Measurements from ENCODE around the gene LAIR2. TPM values are rescaled to one million over a fixed set of nuclear protein-coding genes. Genes with fewer than 3 reads are reported as not detected.

Gene LAIR2
- polyA plus RNA-seq, 3 donors from 2014 or later = 77.7 to 463 (median 183) TPM

DNA sequence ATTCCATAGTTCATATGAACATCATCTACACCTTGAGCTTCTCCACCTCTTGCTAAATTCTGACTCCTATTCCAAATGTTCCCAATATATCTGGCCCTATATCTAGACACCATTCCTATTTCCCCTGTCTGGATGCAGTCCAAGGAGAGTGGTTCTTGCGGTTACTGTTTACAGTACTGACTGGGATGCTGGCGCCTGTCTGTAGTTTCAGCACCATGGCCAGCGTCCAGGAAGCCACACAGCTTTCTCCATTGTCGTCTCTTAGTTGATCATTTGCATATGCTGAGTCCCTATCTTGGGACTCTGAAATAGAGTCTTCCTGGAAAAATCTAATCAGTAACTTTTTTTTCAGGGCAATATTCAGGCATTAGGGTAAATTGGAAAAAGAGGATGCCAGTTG is 14.9 kb downstream of the LAIR2 start:
- Mint-ChIP-seq H3K27ac (no peak overlapping the region), H3K4me3 (no peak overlapping the region), H3K9me3 (peaks cover 0 to 4% (median 0%) of the 10 kb centered on the region in 6 donors), H3K27me3 (ENCODE audit: low read depth in 3 of 3) (peaks cover 10 to 30% (median 17%) of the 10 kb centered on the region in 3 donors), H3K36me3 (peaks cover 0 to 9% (median 0%) of the 10 kb centered on the region in 3 donors), H3K4me1 (peaks cover 27 to 32% of the 10 kb centered on the region in 2 donors)
- DNase-seq = peak; percentile 63 to 71 (median 63)

DNA sequence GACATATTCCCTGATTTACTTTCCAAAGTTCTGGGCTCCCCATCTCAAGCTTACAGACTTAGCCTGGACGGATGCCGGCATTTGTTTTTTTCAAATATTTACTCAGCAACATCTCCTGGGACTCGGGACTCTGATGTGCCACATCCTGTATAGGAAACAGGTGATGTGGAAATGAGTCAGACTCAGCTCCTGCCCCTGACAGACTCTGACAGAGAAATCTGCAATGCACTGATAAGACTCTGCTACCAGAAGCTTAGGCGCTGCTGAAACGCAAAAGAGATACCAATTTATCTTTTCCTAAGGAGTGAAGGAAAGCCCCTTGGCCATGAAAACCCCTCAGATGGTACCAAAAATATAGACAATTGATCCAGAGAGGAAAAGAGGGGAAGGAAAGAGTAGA is 16.2 kb downstream of the LAIR2 start:
- Mint-ChIP-seq H3K9me3 (peaks cover 0 to 4% (median 0%) of the 10 kb centered on the region in 6 donors), H3K4me1 (peaks cover 40 to 46% of the 10 kb centered on the region in 2 donors), H3K27ac (no peak overlapping the region), H3K4me3 (no peak overlapping the region), H3K27me3 (ENCODE audit: low read depth in 3 of 3) (peaks cover 15 to 33% (median 17%) of the 10 kb centered on the region in 3 donors), H3K36me3 (peaks cover 0 to 9% (median 0%) of the 10 kb centered on the region in 3 donors)
- DNase-seq = no peak

GRCh38 chr19:54521022-54521859 is 18.6 kb downstream of the LAIR2 start:
- Mint-ChIP-seq H3K4me1 (peaks cover 41 to 46% of the 10 kb centered on the region in 2 donors), H3K36me3 (peaks cover 0 to 9% (median 0%) of the 10 kb centered on the region in 3 donors), H3K27me3 (ENCODE audit: low read depth in 3 of 3) (peaks cover 16 to 30% (median 22%) of the 10 kb centered on the region in 3 donors), H3K9me3 (peaks cover 0 to 4% (median 0%) of the 10 kb centered on the region in 6 donors), H3K4me3 (peak overlapping the region; percentile 3 to 76 (median 47)), H3K27ac (peak overlapping the region in 2 of 6 donors; percentile 47 to 49)
- DNase-seq = no peak

DNA sequence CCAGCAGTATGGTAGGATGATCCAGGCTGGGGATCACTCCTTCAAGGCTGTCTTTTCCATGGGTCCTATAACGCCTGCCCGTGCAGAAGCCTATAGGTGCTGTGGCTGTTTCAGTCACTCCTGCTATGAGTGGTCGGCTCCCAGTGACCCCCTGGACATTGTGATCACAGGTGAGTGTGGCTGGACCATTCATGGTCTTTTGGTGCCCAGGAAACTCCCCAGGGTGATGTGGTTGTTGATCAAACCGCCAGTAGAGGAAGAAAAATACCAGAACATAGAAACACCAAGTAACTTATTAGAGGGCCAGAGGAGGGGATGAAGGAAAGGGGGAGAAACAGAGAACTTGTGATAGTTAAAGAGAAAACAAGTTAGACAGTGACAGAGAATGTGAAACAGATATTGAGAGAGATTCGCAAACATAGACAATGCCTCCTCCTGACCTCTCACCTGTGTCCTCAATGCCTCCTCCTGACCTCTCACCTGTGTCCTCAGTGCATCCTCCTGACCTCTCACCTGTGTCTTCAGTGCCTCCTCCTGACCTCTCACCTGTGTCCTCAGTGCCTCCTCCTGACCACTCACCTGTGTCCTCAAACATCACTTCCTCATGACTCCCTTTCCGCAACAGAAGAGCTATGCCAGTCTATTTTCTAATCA is 19.4 kb downstream of the LAIR2 start:
- H3K36me3 Mint-ChIP-seq = peaks cover 0 to 9% (median 0%) of the 10 kb centered on the region in 3 donors
- peak overlapping the region in 3 of 5 donors; percentile 2 to 48 (median 26) for H3K4me3 Mint-ChIP-seq
- peaks cover 0 to 4% (median 0%) of the 10 kb centered on the region in 6 donors for H3K9me3 Mint-ChIP-seq
- no peak overlapping the region for H3K27ac Mint-ChIP-seq
- peaks cover 48 to 50% of the 10 kb centered on the region in 2 donors for H3K4me1 Mint-ChIP-seq
- H3K27me3 Mint-ChIP-seq (ENCODE audit: low read depth in 3 of 3) = peaks cover 17 to 27% (median 22%) of the 10 kb centered on the region in 3 donors
- no peak for DNase-seq

GRCh38 chr19:54523403-54523802 is 20.8 kb downstream of the LAIR2 start:
- peak in 1 of 3 donors; percentile 28 for DNase-seq
- Mint-ChIP-seq H3K9me3 (peaks cover 0 to 3% (median 0%) of the 10 kb centered on the region in 6 donors), H3K27me3 (ENCODE audit: low read depth in 3 of 3) (peaks cover 15 to 27% (median 26%) of the 10 kb centered on the region in 3 donors), H3K27ac (no peak overlapping the region), H3K36me3 (peaks cover 0 to 13% (median 0%) of the 10 kb centered on the region in 3 donors), H3K4me3 (peak overlapping the region in 2 of 5 donors; percentile 8 to 59), H3K4me1 (peaks cover 58 to 62% of the 10 kb centered on the region in 2 donors)

- no peak for DNase-seq
- H3K27ac Mint-ChIP-seq = no peak overlapping the region
- peaks cover 9 to 32% (median 26%) of the 10 kb centered on the region in 3 donors for H3K27me3 Mint-ChIP-seq (ENCODE audit: low read depth in 3 of 3)
- peaks cover 0 to 9% (median 0%) of the 10 kb centered on the region in 3 donors for H3K36me3 Mint-ChIP-seq
- no peak overlapping the region for H3K4me3 Mint-ChIP-seq
- H3K4me1 Mint-ChIP-seq = peaks cover 69 to 72% of the 10 kb centered on the region in 2 donors
- H3K9me3 Mint-ChIP-seq = peaks cover 0 to 3% (median 0%) of the 10 kb centered on the region in 6 donors
Observed at GRCh38 chr19:54525636-54526035, 23.0 kb downstream of the LAIR2 start.

DNA sequence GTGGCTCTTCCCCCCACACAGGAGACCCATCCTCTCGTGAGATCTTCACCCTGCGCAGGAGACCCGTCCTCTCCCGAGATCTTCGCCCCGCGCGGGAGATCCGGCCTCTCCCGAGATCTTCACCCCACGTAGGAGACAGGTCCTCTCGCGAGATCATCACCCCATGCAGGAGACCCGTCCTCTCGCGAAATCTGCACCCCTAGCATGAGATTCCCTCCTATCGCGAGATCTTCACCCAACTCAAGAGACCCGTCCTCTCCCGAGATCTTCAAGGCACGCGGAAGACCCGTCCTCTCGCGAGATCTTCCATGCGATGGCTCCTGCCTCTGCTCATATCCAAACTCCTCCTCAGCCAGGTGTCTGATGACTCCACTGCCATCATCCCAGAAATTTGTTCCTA is 24.3 kb downstream of the LAIR2 start:
- Mint-ChIP-seq H3K36me3 (peaks cover 0 to 4% (median 0%) of the 10 kb centered on the region in 3 donors), H3K4me3 (peak overlapping the region in 1 of 5 donors; percentile 6), H3K4me1 (peaks cover 68 to 72% of the 10 kb centered on the region in 2 donors), H3K27ac (no peak overlapping the region), H3K27me3 (ENCODE audit: low read depth in 3 of 3) (peaks cover 8 to 27% (median 22%) of the 10 kb centered on the region in 3 donors), H3K9me3 (peaks cover 0 to 3% (median 0%) of the 10 kb centered on the region in 6 donors)
- DNase-seq = no peak

- DNase-seq = peak; percentile 57 to 60 (median 57)
- H3K4me3 Mint-ChIP-seq = peak overlapping the region in 4 of 5 donors; percentile 1 to 91 (median 70)
- peaks cover 0 to 3% (median 0%) of the 10 kb centered on the region in 6 donors for H3K9me3 Mint-ChIP-seq
- peaks cover 88 to 93% of the 10 kb centered on the region in 2 donors for H3K4me1 Mint-ChIP-seq
- H3K36me3 Mint-ChIP-seq = peaks cover 8 to 16% (median 13%) of the 10 kb centered on the region in 3 donors
- peak overlapping the region in 4 of 6 donors; percentile 90 to 97 (median 96) for H3K27ac Mint-ChIP-seq
- H3K27me3 Mint-ChIP-seq (ENCODE audit: low read depth in 3 of 3) = peaks cover 8 to 28% (median 18%) of the 10 kb centered on the region in 3 donors
Observed at GRCh38 chr19:54530866-54531265, 28.2 kb downstream of the LAIR2 start.

GRCh38 chr19:54532528-54532927 is 29.9 kb downstream of the LAIR2 start:
- Mint-ChIP-seq H3K27me3 (ENCODE audit: low read depth in 3 of 3) (peaks cover 6 to 27% (median 19%) of the 10 kb centered on the region in 3 donors), H3K36me3 (peaks cover 17 to 26% (median 21%) of the 10 kb centered on the region in 3 donors), H3K4me3 (peak overlapping the region; percentile 83 to 92 (median 91)), H3K9me3 (peaks cover 0 to 2% (median 0%) of the 10 kb centered on the region in 6 donors), H3K4me1 (peaks cover 88 to 89% of the 10 kb centered on the region in 2 donors), H3K27ac (peak overlapping the region; percentile 85 to 97 (median 94))
- peak; percentile 84 to 85 (median 85) for DNase-seq

DNA sequence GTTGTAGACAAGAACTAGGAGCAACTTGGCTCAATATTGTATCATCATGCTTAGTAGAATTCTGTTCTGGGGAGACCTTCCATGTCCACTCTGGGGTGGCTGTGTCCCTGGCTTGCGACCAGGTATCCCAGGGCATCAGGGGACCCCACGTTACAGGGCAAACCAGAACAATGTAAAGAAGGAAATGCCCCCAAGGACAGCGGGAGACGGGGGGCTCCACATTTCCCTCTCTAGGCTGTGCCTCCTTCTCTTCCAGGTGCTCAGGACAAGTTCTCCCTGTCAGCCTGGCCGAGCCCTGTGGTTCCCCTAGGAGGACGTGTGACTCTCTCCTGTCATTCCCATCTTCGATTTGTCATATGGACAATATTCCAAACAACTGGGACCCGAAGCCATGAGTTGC is 30.8 kb downstream of the LAIR2 start:
- peaks cover 0 to 2% (median 0%) of the 10 kb centered on the region in 6 donors for H3K9me3 Mint-ChIP-seq
- H3K4me3 Mint-ChIP-seq = peak overlapping the region; percentile 83 to 92 (median 91)
- H3K36me3 Mint-ChIP-seq = peaks cover 21 to 33% (median 22%) of the 10 kb centered on the region in 3 donors
- peaks cover 79 to 83% of the 10 kb centered on the region in 2 donors for H3K4me1 Mint-ChIP-seq
- peak overlapping the region; percentile 85 to 97 (median 94) for H3K27ac Mint-ChIP-seq
- peaks cover 6 to 18% (median 18%) of the 10 kb centered on the region in 3 donors for H3K27me3 Mint-ChIP-seq (ENCODE audit: low read depth in 3 of 3)
- DNase-seq = no peak

GRCh38 chr19:54534156-54534555 is 31.5 kb downstream of the LAIR2 start:
- Mint-ChIP-seq H3K4me1 (peaks cover 72 to 79% of the 10 kb centered on the region in 2 donors), H3K36me3 (peaks cover 25 to 37% (median 26%) of the 10 kb centered on the region in 3 donors), H3K27ac (peak overlapping the region in 5 of 6 donors; percentile 47 to 96 (median 90)), H3K27me3 (ENCODE audit: low read depth in 3 of 3) (peaks cover 7 to 18% (median 14%) of the 10 kb centered on the region in 3 donors), H3K4me3 (peak overlapping the region; percentile 83 to 92 (median 91)), H3K9me3 (peaks cover 0 to 5% (median 0%) of the 10 kb centered on the region in 6 donors)
- no peak for DNase-seq

DNA sequence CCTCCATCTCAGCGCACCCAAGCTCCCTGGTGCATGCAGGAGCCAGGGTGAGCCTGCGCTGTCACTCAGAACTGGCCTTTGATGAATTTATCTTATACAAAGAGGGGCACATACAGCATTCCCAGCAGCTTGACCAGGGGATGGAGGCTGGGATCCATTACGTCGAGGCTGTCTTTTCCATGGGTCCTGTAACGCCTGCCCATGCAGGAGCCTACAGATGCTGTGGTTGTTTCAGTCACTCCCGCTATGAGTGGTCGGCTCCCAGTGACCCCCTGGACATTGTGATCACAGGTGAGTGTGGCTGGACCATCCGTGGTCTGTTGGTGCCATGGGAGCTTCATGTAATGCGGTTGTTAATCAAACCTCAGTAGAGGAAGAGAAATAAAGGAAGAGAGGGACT is 33.0 kb downstream of the LAIR2 start:
- Mint-ChIP-seq H3K9me3 (peaks cover 0 to 5% (median 0%) of the 10 kb centered on the region in 6 donors), H3K4me3 (peak overlapping the region; percentile 12 to 92 (median 71)), H3K27me3 (ENCODE audit: low read depth in 3 of 3) (peaks cover 11 to 18% (median 12%) of the 10 kb centered on the region in 3 donors), H3K4me1 (peaks cover 58 to 73% of the 10 kb centered on the region in 2 donors), H3K36me3 (peaks cover 25 to 39% (median 26%) of the 10 kb centered on the region in 3 donors), H3K27ac (peak overlapping the region in 5 of 6 donors; percentile 14 to 90 (median 74))
- DNase-seq = no peak

DNA sequence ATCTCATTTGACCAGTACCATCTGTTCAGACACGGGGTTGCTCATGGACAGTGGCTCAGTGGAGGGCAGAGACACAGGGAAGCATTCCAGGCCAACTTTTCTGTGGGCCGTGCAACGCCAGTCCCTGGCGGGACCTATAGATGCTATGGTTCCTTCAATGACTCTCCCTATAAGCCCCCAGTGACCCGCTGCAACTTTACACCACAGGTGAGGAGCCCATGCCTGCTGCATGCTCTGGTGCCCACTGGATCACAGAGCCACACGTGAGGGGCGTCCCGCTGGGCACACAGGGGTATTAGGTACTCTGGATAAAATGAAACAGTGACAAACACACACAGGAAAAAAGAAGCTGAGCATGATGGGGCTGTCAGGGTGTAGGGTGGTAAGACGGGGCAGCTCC is 34.3 kb downstream of the LAIR2 start:
- Mint-ChIP-seq H3K36me3 (peaks cover 26 to 48% (median 30%) of the 10 kb centered on the region in 3 donors), H3K4me3 (no peak overlapping the region), H3K9me3 (peaks cover 0 to 5% (median 0%) of the 10 kb centered on the region in 6 donors), H3K27me3 (ENCODE audit: low read depth in 3 of 3) (peaks cover 9 to 15% (median 14%) of the 10 kb centered on the region in 3 donors), H3K4me1 (peaks cover 45 to 68% of the 10 kb centered on the region in 2 donors), H3K27ac (peak overlapping the region in 1 of 6 donors; percentile 35)
- DNase-seq = no peak
